ENCODE measurements around the gene ANKS1B.

DNA sequence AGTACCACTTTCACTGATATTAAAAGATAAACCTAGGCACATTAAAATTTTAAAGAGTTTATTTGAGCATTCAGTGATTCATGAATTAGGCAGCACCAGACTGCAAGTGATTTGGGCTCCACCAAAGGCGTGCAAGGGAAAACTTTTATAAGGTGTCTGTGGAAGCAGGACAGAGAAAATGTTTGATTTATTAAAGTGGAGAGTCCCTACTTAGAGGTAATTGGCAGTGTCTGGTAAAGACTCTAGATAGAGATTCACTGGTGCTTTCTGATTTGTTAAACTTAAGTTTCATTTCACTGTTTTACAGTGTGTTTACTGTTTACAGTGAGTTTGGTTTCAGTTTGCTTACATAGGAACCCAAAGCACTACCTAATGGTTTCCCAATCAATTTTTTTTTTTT, 72.8 kb downstream of the ANKS1B start:
- TF ChIP-seq, protein P1, sequence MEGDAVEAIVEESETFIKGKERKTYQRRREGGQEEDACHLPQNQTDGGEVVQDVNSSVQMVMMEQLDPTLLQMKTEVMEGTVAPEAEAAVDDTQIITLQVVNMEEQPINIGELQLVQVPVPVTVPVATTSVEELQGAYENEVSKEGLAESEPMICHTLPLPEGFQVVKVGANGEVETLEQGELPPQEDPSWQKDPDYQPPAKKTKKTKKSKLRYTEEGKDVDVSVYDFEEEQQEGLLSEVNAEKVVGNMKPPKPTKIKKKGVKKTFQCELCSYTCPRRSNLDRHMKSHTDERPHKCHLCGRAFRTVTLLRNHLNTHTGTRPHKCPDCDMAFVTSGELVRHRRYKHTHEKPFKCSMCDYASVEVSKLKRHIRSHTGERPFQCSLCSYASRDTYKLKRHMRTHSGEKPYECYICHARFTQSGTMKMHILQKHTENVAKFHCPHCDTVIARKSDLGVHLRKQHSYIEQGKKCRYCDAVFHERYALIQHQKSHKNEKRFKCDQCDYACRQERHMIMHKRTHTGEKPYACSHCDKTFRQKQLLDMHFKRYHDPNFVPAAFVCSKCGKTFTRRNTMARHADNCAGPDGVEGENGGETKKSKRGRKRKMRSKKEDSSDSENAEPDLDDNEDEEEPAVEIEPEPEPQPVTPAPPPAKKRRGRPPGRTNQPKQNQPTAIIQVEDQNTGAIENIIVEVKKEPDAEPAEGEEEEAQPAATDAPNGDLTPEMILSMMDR (IDR thresholded peaks at IDR 0.05 in 2 of 3, conservative IDR thresholded peaks at IDR 0.05 in 1 of 3; ENCODE audit: borderline replicate concordance in 1 of 3, insufficient read depth in 1 of 3, low read depth in 2 of 3, low read length in 2 of 3) = no peak
- TF ChIP-seq JUND (IDR thresholded peaks at IDR 0.05) = no peak

All from HCT116 (cell line).